Caco-2 (cell line): ENCODE data around the gene JADE3. TPM values are rescaled to one million over a fixed set of nuclear protein-coding genes. Genes with fewer than 3 reads are reported as not detected.

Source experiments
- BruUV-seq: library from RNA; stranded (reverse); fragments of 400-500 nt; replicated peaks from 2 replicates; lab custom pipeline; 2021; lab: Mats Ljungman, UMichigan
- CTCF ChIA-PET: fragments of 300-600 bp; sonication (Branson Sonifier 250); formaldehyde crosslinking; loops from one replicate; lab custom pipeline; 2022; ENCODE audit warnings: antibody characterized with exemption; lab: Charles Lee
- POLR2A ChIA-PET: fragments of 300-600 bp; sonication (Branson Sonifier 250); formaldehyde crosslinking; loops from one replicate; lab custom pipeline; 2022; ENCODE audit warnings: antibody characterized with exemption; lab: Charles Lee
- DNase-seq, 2 experiments: peaks; one replicate each; pipeline versions ENCODE4 v3.0.0 to v3.0.0-alpha.2; 2020 to 2022
- H3K27me3 ChIP-seq: replicated peaks from 2 replicates; pipeline ENCODE4 v1.6.0; 2011; ENCODE audit warnings: low read length; ENCODE audit not compliant: control insufficient read depth, insufficient read depth
- H3K36me3 ChIP-seq: 2 replicates; pipeline ENCODE4 v1.5.1; 2011; ENCODE audit warnings: low read length; ENCODE audit not compliant: control insufficient read depth, insufficient read depth
- H3K4me1 ChIP-seq: fragments of 250-450 bp; sonication (Bioruptor Pico); 2 replicates; pipeline ENCODE4 v1.5.1; 2020; ENCODE audit warnings: mild to moderate bottlenecking
- H3K4me3 ChIP-seq: 2 replicates; pipeline ENCODE4 v1.5.1; 2011; ENCODE audit warnings: low read depth, mild to moderate bottlenecking, control low read depth, low read length
- H3K9me3 ChIP-seq: fragments of 250-450 bp; sonication (Bioruptor Pico); 2 replicates; pipeline ENCODE4 v1.5.1; 2020; ENCODE audit warnings: mild to moderate bottlenecking, moderate library complexity
- H3K27ac Mint-ChIP-seq: one replicate; pipeline ENCODE4 v1.8.0; 2022; ENCODE audit warnings: mixed read lengths; ENCODE audit not compliant: unreplicated experiment
- H3K27me3 Mint-ChIP-seq: one replicate; pipeline ENCODE4 v1.8.0; 2022; ENCODE audit warnings: mixed read lengths; ENCODE audit not compliant: insufficient read depth, unreplicated experiment
- H3K36me3 Mint-ChIP-seq: one replicate; pipeline ENCODE4 v1.8.0; 2022; ENCODE audit warnings: mild to moderate bottlenecking, mixed read lengths; ENCODE audit not compliant: insufficient read depth, unreplicated experiment
- H3K4me1 Mint-ChIP-seq: one replicate; pipeline ENCODE4 v1.8.0; 2022; ENCODE audit warnings: low read depth, mixed read lengths; ENCODE audit not compliant: unreplicated experiment
- H3K4me3 Mint-ChIP-seq: one replicate; pipeline ENCODE4 v1.8.0; 2022; ENCODE audit warnings: mild to moderate bottlenecking, moderate library complexity, mixed read lengths; ENCODE audit not compliant: unreplicated experiment
- H3K9me3 Mint-ChIP-seq: one replicate; pipeline ENCODE4 v1.8.0; 2022; ENCODE audit warnings: mixed read lengths; ENCODE audit not compliant: unreplicated experiment
- CTCF ChIP-seq, 2 experiments: fragments of 200-600 bp in 1 of 2; IDR thresholded peaks; 1 replicate in 1 of 2; 2 replicates in 1 of 2; pipeline versions ENCODE4 v1.5.1 to v1.8.0; 2011 to 2022; ENCODE audit warnings: antibody characterized with exemption in 1 of 2, control low read depth in 1 of 2, inconsistent platforms in 1 of 2, low read depth in 1 of 2, low read length in 1 of 2, mild to moderate bottlenecking in 1 of 2, moderate library complexity in 1 of 2; ENCODE audit not compliant: insufficient read depth in 1 of 2, severe bottlenecking in 1 of 2, unreplicated experiment in 1 of 2
- intact Hi-C: fragments of 100-400 bp; cut with micrococcal nuclease; formaldehyde crosslinking; loops from one replicate; pipeline ENCODE4 v1.10.0; 2022; ENCODE audit not compliant: unreplicated experiment
- total RNA-seq: library from RNA; stranded (reverse); gene quantifications from 2 replicates; pipeline ENCODE4 v1.2.3, GENCODE V29; 2022

JADE3 gene
- total RNA-seq, 1 experiment from 2014 or later = 22.7 TPM

GRCh38 chrX:46959985-46960700 is 47.9 kb downstream of the JADE3 start:
- H3K4me3 ChIP-seq = no peak overlapping the region
- POLR2A ChIA-PET = no interaction called here
- Mint-ChIP-seq H3K4me3 (no peak overlapping the region), H3K4me1 (peaks cover 3% of the 10 kb centered on the region), H3K36me3 (no peaks in the 10 kb centered on the region), H3K27ac (no peak overlapping the region), H3K9me3 (no peaks in the 10 kb centered on the region), H3K27me3 (no peaks in the 10 kb centered on the region)
- no TSS peak for BruUV-seq
- no peaks in the 10 kb centered on the region for H3K27me3 ChIP-seq
- peaks cover 3% of the 10 kb centered on the region; the same call in 1 of the 2 replicates for H3K4me1 ChIP-seq
- no peak for TF ChIP-seq CTCF (IDR thresholded peaks at IDR 0.05; ENCODE audit: insufficient read depth in 1 of 2, low read depth in 1 of 2, low read length in 1 of 2, severe bottlenecking in 1 of 2, unreplicated experiment in 1 of 2)
- H3K9me3 ChIP-seq = no peaks in the 10 kb centered on the region
- CTCF ChIA-PET = no interaction called here
- no peak for DNase-seq
- intact Hi-C loops = no loop called here
- no peaks in the 10 kb centered on the region for H3K36me3 ChIP-seq

- POLR2A ChIA-PET = no interaction called here
- Mint-ChIP-seq H3K36me3 (no peaks in the 10 kb centered on the region), H3K9me3 (no peaks in the 10 kb centered on the region), H3K4me1 (peaks cover 12% of the 10 kb centered on the region), H3K27me3 (no peaks in the 10 kb centered on the region), H3K4me3 (no peak overlapping the region), H3K27ac (no peak overlapping the region)
- H3K36me3 ChIP-seq = no peaks in the 10 kb centered on the region
- BruUV-seq = no TSS peak
- H3K9me3 ChIP-seq = no peaks in the 10 kb centered on the region
- intact Hi-C loops = no loop called here
- CTCF ChIA-PET = no interaction called here
- DNase-seq = no peak
- no peaks in the 10 kb centered on the region for H3K27me3 ChIP-seq
- H3K4me3 ChIP-seq = no peak overlapping the region
- no peaks in the 10 kb centered on the region for H3K4me1 ChIP-seq
- no peak for TF ChIP-seq CTCF (IDR thresholded peaks at IDR 0.05; ENCODE audit: insufficient read depth in 1 of 2, low read depth in 1 of 2, low read length in 1 of 2, severe bottlenecking in 1 of 2, unreplicated experiment in 1 of 2)
Observed at GRCh38 chrX:46961097-46961496, 48.9 kb downstream of the JADE3 start.

GRCh38 chrX:46961574-46962283 is 49.5 kb downstream of the JADE3 start:
- no peak for TF ChIP-seq CTCF (IDR thresholded peaks at IDR 0.05; ENCODE audit: insufficient read depth in 1 of 2, low read depth in 1 of 2, low read length in 1 of 2, severe bottlenecking in 1 of 2, unreplicated experiment in 1 of 2)
- DNase-seq = no peak
- Mint-ChIP-seq H3K4me3 (no peak overlapping the region), H3K9me3 (no peaks in the 10 kb centered on the region), H3K27ac (no peak overlapping the region), H3K27me3 (no peaks in the 10 kb centered on the region), H3K36me3 (no peaks in the 10 kb centered on the region), H3K4me1 (peaks cover 18% of the 10 kb centered on the region)
- CTCF ChIA-PET = no interaction called here
- Histone ChIP-seq H3K27me3 (no peaks in the 10 kb centered on the region), H3K4me3 (no peak overlapping the region), H3K9me3 (no peaks in the 10 kb centered on the region), H3K4me1 (no peaks in the 10 kb centered on the region), H3K36me3 (no peaks in the 10 kb centered on the region)
- POLR2A ChIA-PET = no interaction called here
- BruUV-seq = no TSS peak
- intact Hi-C loops = no loop called here
